WERI-Rb-1 (cell line): Measurements from ENCODE around the gene SPARC.

Source experiments
- DNase-seq: peaks from one replicate; pipeline ENCODE4 v3.0.0-alpha.2; 2020
- H3K27ac ChIP-seq: fragments of 250-450 bp; sonication (Bioruptor Pico); 2 replicates; pipeline ENCODE4 v1.5.1; 2020; ENCODE audit warnings: mild to moderate bottlenecking, moderate library complexity
- H3K27me3 ChIP-seq: fragments of 250-450 bp; sonication (Bioruptor Pico); 2 replicates; pipeline ENCODE4 v1.5.1; 2021; ENCODE audit warnings: mild to moderate bottlenecking, low read depth, moderate library complexity; ENCODE audit not compliant: insufficient read depth, severe bottlenecking
- H3K36me3 ChIP-seq: fragments of 250-450 bp; sonication (Bioruptor Pico); 2 replicates; pipeline ENCODE4 v1.5.1; 2020; ENCODE audit warnings: mild to moderate bottlenecking, moderate library complexity
- H3K4me3 ChIP-seq: 2 replicates; pipeline ENCODE4 v1.5.1; 2011; ENCODE audit warnings: low read depth, mild to moderate bottlenecking, control low read depth, low read length
- H3K9me3 ChIP-seq: fragments of 250-450 bp; sonication (Bioruptor Pico); 2 replicates; pipeline ENCODE4 v1.5.1; 2021; ENCODE audit warnings: mild to moderate bottlenecking, moderate library complexity; ENCODE audit not compliant: severe bottlenecking
- TF ChIP-seq, protein P1 (sequence below): IDR thresholded peaks from 2 replicates; pipeline ENCODE4 v1.5.1; 2011; ENCODE audit warnings: low read depth, mild to moderate bottlenecking, control low read depth, inconsistent platforms, low read length

The SPARC gene

DNA sequence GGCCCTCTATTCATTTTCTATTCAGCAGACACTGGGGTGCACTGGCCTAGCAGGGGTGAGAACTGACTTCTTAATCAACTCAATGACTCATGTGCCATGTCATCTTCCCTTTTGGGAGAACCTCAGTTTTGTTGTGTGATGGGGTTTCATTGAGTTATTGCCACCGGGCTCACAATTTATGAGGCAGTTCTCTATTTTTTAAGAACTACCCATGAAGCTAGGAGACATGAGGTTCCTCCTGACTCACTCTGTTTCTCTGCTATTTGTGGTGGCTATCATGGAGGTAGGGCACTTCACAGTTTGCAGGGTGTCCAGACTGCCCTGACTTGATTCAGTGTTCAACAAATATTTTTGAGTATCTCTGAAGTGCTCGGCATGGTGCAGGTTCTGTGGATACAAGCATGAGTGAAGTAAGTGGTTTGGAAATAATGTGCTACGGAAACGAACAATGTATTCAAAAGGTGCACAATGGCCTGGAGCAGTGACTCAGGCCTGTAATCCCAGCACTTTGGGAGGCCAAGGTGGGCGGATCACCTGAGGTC is 39.3 kb downstream of the SPARC start:
- Histone ChIP-seq H3K4me3 (no peak overlapping the region), H3K27me3 (peaks cover 11% of the 10 kb centered on the region), H3K27ac (no peak overlapping the region), H3K9me3 (no peaks in the 10 kb centered on the region), H3K36me3 (no peaks in the 10 kb centered on the region)
- TF ChIP-seq, protein P1, sequence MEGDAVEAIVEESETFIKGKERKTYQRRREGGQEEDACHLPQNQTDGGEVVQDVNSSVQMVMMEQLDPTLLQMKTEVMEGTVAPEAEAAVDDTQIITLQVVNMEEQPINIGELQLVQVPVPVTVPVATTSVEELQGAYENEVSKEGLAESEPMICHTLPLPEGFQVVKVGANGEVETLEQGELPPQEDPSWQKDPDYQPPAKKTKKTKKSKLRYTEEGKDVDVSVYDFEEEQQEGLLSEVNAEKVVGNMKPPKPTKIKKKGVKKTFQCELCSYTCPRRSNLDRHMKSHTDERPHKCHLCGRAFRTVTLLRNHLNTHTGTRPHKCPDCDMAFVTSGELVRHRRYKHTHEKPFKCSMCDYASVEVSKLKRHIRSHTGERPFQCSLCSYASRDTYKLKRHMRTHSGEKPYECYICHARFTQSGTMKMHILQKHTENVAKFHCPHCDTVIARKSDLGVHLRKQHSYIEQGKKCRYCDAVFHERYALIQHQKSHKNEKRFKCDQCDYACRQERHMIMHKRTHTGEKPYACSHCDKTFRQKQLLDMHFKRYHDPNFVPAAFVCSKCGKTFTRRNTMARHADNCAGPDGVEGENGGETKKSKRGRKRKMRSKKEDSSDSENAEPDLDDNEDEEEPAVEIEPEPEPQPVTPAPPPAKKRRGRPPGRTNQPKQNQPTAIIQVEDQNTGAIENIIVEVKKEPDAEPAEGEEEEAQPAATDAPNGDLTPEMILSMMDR: no peak
- DNase-seq: no peak

DNA sequence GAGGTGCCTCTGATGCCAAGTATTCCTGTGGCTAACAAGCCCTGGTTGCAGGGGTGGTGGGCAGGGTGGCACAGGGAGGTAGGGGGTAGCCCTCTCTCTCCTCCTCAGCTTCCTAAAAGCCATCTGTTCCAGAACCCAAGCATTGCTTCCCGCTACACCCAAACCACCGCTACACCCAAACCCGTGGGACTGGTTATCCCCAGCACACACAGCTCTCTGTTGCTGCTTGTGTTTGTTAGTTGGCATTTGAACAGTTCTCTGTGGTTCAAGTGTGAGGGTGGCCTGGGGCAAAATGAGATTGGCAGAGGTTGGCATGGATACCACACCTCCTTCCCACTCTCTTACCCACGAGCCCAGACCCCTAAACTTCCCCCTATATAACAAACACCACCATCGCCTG is 40.4 kb downstream of the SPARC start:
- Histone ChIP-seq H3K27ac (no peak overlapping the region), H3K27me3 (peaks cover 8% of the 10 kb centered on the region), H3K36me3 (no peaks in the 10 kb centered on the region), H3K9me3 (no peaks in the 10 kb centered on the region), H3K4me3 (no peak overlapping the region)
- TF ChIP-seq, protein P1: no peak
- no peak for DNase-seq

DNA sequence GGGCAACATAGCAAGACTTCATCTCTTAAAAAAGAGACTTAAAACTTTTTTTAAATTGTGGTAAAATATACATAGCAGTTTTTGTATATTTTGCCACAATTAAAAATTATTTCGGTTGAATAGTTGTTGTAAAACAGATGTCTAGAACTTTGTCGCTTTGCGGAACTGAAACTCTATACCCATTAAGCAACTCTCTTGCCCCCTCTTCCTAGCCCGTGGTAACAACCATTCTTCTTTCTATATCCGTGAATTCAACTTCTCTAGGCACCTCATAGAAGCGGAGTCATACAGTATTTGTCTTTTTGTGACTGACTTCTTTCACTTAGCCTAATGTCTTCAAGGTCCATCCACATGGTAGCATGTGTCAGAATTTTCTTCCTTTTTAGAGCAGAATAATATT is 43.3 kb downstream of the SPARC start:
- Histone ChIP-seq H3K4me3 (no peak overlapping the region), H3K9me3 (no peaks in the 10 kb centered on the region), H3K27me3 (peaks cover 9% of the 10 kb centered on the region), H3K27ac (no peak overlapping the region), H3K36me3 (no peaks in the 10 kb centered on the region)
- TF ChIP-seq, protein P1: no peak
- DNase-seq: no peak

DNA sequence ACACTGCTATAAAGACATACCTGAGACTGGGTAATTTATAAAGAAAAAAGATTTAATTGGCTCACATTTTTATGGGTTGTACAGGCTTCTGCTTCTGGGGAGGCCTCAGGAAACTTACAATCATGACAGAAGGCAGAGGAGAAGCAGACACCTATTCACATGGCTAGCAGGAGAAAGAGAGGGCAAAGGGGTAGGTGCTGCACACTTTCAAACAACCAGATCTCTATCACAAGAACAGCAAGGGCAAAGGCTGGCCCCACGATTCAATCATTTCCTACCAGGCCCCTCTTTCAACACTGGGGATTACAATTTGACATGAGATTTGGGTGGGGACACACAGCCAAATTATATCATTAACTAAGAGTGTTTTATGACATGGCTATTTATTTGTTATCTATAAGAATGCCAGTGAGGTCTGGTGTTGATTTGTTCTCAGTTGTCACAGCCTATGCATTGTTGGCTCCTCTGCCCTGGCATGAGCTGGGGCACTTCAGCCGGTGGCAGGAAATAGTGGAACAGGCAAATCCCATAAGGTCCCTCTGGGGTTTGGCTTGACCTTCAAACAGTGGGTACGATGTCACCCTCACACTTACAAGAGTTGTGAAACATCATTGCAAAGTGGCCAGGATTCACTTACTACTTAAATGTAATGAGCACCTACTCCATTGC is 44.1 kb downstream of the SPARC start:
- Histone ChIP-seq H3K27me3 (peaks cover 14% of the 10 kb centered on the region), H3K36me3 (no peaks in the 10 kb centered on the region), H3K9me3 (no peaks in the 10 kb centered on the region), H3K27ac (no peak overlapping the region), H3K4me3 (no peak overlapping the region)
- no peak for DNase-seq
- TF ChIP-seq, protein P1: no peak

DNA sequence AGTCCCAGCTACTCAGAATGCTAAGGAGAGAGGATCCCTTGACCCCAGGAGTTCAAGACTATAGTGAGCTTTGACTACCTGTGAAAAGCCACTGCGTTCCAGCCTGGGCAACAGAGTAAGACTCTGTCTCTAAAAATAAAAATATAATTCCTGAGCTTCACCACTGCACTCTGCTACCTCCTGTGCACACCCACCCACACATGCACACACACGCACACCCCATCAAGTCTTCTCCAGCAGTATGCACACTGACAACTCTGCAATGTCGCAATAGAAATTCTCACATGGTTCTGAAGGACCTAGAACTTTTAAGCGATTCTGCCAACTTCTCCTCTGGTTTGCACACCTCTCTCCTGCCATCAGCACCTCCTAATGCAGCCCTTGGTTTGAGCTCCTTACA is 48.1 kb downstream of the SPARC start:
- Histone ChIP-seq H3K9me3 (no peaks in the 10 kb centered on the region), H3K4me3 (no peak overlapping the region), H3K27ac (no peak overlapping the region), H3K27me3 (peaks cover 21% of the 10 kb centered on the region), H3K36me3 (no peaks in the 10 kb centered on the region)
- DNase-seq: no peak
- TF ChIP-seq, protein P1: no peak

DNA sequence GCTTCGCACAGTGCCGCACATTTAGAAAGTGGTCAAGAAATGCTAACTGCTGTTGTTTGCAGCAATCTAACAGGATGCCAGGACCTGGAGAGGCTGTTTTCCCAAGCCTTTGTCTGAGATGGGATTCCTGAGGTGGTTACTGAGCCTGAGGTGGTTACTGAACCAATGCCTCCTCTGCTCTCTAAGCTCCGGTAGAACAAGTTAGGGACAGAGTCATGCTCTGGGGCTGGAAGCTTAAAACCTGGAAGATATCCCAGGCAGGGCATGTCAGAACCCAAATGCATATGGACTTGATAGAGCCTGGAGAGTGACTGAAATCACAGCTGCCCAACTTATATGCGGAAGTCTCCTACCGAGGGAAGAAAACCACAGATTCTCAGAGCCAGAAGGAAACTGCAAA is 49.0 kb downstream of the SPARC start:
- Histone ChIP-seq H3K27me3 (peaks cover 16% of the 10 kb centered on the region), H3K4me3 (no peak overlapping the region), H3K36me3 (no peaks in the 10 kb centered on the region), H3K9me3 (no peaks in the 10 kb centered on the region), H3K27ac (no peak overlapping the region)
- TF ChIP-seq, protein P1: no peak
- DNase-seq: no peak
